Measurements from ENCODE around the gene LIMS2. TPM values are rescaled to one million over a fixed set of nuclear protein-coding genes. Genes with fewer than 3 reads are reported as not detected.

The LIMS2 gene
- polyA plus RNA-seq, 4 donors: 17.4 to 23.2 (median 20.9) TPM

GRCh38 chr2:127625572-127625951 is 49.8 kb downstream of the LIMS2 start:
- DNase-seq (ENCODE audit: low read depth in 4 of 4, low spot score in 2 of 4): no peak

- DNase-seq (ENCODE audit: low read depth in 4 of 4, low spot score in 2 of 4): no peak
Measured at GRCh38 chr2:127624756-127625571, 50.4 kb downstream of the LIMS2 start.

GRCh38 chr2:127624320-127624755 is 51.0 kb downstream of the LIMS2 start:
- no peak for DNase-seq (ENCODE audit: low read depth in 4 of 4, low spot score in 2 of 4)

DNA sequence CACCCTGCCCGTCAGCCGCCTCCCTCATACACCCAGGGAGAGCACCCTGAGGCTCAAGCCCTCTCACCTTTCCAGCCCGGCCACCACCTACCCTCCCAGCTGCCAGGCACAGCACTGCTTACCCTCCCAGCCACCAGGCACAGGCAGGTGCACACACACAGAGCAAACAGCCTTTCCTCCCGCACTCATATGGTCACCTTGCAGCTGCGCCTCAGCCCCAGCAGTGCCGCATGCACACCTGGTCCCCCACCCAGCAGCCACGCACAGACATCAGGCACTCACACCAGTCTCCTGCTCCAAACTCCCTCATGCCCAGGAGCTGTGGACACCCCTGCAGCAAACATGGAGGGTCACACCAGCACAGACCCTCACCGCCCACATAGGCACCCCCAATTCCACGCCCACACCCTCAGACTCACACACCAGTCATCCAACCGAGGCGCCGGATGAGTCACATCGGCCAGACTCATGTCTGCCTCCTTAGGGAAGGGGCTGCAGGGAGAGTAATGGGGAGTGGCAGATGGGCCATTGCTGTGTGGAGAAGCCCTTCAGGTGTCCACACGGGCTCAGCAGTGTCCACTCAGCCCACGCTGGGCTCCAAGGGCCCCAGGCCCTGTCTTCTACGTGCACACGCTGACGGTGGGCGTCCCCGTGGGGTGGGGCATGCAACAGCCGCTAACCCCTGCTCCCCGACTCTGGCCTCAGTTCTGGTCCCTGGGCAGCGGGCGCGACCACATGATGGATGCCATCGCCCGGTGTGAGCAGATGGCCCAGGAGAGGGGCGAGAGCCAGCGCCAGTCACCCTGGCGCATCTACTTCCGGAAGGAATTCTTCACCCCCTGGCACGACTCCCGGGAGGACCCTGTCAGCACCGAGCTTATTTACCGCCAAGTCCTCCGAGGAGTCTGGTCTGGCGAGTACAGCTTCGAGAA is 51.7 kb downstream of the LIMS2 start:
- no peak for DNase-seq (ENCODE audit: low read depth in 4 of 4, low spot score in 2 of 4)

DNA sequence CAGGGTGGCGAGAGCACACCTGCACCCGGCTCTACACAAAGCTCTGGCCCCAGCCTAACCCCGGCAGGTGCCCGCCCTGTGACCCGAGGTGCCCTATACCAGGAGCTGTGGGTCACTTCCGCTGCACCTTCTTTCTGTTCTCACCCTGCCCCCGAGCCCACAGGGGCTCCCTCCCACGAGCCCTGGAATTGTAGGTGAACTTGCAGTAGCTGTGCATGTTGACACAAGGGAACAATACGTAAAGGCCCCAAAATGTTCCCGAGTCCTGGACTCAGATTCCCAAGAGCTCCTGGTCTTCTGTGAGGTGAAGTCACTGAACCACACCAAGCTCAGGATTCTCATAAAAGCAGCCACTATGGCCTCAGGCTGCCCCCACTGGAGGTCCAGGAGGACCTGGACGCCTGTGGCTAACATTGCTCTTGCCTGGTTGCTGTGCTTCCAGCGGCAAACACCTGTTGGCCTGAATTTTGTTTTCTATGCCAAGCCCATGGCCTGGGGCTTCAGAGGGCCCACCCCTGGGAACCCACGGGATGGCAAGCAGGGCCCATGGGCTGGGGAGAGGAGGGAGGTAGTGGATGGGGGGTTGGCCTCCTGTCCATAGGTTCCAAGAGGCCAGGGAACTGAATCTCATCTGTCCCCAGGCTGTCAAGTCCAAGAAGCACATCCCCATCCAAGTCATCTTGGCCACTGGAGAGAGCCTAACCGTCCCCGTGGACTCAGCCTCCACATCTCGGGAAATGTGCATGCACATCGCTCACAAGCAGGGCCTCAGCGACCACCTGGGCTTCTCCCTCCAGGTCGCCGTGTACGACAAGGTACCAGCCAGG is 52.6 kb downstream of the LIMS2 start:
- no peak for DNase-seq (ENCODE audit: low read depth in 4 of 4, low spot score in 2 of 4)

DNA sequence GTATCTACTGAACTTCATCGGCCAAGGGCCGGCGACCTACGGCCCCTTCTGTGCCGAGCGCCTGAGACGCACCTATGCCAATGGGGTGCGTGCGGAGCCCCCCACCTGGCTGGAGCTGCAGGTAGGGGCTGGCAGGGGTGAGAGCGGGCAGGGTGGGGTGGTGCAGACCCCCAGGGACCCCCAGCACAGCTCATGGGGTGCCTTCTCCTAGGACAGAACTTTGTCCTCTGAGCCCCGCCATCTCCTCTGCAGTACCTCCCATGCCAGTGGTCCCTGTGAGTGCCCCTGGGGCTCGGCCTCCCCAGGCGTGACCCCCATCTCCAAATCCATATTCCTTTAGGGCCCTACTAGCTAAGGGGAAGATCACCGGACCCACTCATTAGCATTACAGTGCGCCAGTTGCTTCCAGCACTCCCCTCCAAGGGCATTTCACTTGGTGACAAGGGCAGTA is 53.3 kb downstream of the LIMS2 start:
- DNase-seq (ENCODE audit: low read depth in 4 of 4, low spot score in 2 of 4): no peak

GRCh38 chr2:127620866-127621265 is 54.5 kb downstream of the LIMS2 start:
- DNase-seq (ENCODE audit: low read depth in 4 of 4, low spot score in 2 of 4): no peak

DNA sequence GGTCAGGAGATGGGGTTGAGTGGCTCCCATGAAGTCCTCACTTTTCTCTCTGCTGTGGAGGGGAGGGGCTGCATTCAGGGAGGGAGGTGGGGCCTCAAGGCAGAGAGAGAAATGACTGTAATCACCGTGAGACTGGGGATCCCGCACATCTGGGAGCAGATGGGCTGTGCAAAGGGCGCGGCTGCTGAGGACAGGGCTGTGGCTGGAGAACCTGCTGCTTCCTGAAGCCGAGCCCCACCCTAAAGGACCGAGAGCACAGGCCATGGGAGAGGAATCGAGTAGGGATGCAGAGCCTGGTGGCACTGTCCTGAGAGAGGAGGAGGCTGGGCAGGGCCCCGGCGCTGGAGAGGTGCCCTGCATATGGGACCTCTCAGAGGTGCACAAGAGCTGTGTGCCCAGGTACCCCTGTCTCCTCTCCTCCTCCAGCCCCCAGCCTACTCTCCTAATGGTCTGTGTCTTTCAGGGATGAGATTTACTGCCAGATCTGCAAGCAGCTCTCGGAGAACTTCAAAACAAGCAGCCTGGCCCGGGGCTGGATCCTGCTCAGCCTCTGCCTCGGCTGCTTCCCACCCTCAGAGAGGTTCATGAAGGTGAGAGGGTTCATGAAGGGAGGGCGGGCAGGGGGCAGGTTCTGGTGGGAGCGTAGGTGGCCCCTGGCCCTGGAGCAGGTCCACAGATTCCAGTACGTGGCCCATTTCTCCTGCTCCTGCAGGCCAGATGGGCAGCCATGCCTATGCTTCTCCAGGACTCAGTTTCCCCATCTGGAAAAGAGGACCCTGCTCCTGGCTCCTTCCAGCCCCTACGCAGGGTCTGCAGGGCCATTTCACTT is 55.2 kb downstream of the LIMS2 start:
- DNase-seq (ENCODE audit: low read depth in 4 of 4, low spot score in 2 of 4): no peak

DNA sequence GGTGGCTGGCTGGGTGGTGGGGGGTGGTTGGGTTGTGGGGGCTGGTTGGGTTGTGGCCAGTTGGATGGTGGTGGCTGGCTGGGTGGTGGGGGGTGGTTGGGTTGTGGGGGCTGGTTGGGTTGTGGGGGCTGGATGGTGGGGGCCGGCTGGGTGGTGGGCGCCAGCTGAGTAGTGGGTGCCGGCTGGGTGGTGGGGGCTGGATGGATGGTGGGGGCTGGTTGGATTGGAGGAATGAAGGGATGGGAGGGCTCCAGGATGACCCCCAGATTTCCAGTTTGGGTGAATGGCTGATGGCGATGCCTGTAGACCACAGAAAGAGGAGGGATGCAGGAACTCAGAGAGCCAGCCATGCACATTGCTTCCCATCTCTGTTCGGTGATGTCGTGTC is 56.1 kb downstream of the LIMS2 start:
- DNase-seq (ENCODE audit: low read depth in 4 of 4, low spot score in 2 of 4): no peak

- DNase-seq (ENCODE audit: low read depth in 4 of 4, low spot score in 2 of 4): no peak
Measured at GRCh38 chr2:127618551-127619202, 56.7 kb downstream of the LIMS2 start.

GRCh38 chr2:127615511-127616166 is 59.7 kb downstream of the LIMS2 start:
- DNase-seq (ENCODE audit: low read depth in 4 of 4, low spot score in 2 of 4): no peak

DNA sequence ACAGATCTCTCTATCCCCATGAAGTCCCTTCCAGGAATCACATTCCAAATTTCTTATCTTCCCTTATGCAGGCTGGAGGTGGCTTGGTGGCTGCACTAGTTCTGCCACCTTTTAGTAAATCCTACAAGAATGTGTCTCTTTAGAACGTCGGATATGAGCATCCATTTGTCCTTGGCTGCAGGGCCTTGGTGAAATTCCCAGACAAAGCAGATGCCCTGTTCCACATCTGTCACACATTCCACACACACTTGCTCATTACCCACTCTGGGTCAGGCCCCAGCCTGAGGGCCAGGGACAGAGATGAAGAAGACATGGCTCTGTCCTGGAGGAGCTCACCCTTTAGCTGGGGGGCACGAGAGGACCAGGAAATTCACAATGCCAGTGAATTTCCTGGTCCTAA is 60.6 kb downstream of the LIMS2 start:
- no peak for DNase-seq (ENCODE audit: low read depth in 4 of 4, low spot score in 2 of 4)

DNA sequence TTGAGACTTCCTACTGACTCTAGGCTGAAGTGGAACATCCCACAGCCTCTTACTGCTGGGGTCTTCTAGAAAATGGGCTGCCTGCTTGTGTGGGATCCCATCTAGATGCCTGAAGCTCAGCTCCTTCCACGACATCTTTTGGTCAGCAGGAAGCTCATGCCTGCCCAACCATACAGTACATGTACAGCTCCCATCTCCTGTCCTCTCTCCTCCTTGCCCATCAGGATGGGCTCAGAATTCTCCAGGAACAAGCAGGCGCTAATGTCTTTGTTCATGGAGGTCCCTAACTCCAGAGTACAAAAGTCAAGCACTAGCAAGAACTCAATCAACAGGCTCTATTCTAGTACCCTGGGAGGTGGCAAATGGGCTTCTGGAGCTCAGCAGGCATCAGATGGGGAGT is 61.1 kb downstream of the LIMS2 start:
- DNase-seq (ENCODE audit: low read depth in 4 of 4, low spot score in 2 of 4): no peak

DNA sequence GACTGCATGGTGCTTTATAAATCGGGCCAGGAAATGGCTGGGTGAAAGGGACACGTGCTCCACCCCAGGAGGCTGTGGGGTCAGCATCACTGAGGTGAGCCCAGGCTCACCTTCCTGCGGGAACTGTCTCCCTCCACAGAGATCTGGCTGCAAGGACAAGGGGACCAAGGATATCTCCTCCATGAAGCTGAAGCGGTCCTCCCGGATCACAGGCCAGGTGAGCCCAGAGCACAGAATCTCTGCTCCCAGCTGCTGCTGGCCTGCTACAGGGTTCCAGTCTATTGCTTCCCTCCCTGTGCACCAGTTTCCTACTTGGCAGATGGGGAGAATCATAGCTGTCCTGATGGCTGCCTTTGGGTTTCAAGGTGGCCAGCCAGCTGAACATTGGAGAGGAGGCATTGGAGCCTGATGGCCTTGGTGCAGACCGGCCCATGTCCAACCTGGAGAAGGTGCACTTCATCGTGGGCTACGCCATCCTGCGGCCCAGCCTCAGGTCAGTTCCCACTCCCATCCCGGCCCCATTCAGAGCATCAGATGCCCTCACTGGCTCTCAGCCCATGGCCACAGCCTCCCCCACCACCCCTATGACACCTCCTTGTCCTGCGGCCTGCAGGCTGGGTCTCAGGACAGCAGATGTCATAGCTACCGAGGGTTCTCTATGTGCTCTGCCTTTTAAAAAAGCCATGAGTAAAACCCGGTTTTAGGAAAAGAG is 63.1 kb downstream of the LIMS2 start:
- DNase-seq (ENCODE audit: low read depth in 4 of 4, low spot score in 2 of 4): no peak

DNA sequence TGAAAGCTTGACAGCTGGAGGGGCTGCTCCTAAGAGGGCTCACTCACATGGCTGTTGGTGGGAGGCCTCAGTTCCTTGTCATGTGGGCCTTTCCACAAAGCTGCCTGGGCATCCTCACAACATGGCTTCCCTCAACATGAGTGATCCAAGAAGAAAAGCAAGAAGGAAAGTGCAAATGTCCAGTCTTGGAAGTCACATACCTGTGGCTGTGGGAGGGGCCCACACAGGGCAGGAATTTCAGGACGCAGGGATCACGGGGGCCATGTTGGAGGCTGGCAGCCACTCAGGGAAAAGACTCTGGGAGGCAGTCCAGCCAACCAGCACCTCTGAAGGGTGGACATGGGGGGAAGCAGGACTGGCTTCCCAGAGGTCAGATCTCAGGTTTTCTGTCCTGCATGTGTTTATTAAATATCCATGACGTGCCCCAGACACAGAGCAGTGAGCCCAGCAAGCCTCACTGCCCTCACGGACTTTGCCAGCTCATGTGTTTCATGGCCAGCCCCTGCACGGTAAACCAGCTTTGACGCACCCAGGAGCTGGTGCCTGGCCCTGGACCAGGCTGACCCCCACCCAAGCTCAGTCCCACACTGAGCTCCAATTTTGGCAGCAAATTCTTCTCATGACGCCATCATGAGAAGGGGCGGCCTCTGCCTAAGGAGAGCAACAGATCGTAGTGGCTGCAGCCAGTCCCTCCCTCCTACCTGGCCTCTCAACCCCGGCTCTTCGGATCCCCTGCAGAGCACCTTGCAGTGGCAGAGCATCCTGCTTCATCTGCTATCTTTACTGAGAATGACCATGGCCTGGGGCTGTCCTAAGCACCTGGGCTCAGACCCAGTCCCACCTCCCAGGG is 64.0 kb downstream of the LIMS2 start:
- DNase-seq (ENCODE audit: low read depth in 4 of 4, low spot score in 2 of 4): no peak

DNA sequence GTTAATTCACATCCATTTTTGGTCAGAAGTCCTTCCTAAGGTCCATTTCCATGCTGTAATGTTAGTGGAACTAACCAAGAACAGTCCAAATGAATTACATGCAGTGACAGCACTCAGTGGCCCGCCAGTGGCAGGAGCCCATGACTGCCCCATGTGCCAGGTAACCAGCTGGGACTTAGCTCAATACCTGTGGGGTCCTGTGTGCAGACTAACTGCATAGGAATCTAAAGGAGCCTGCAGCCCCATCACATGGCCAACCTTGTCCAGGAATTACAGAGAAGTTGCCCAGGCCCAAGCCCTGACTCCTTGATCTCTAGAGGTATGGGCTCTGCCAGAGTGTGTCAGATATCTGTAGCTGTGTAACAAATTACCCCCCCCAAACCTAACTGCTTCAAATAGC is 64.8 kb downstream of the LIMS2 start:
- no peak for DNase-seq (ENCODE audit: low read depth in 4 of 4, low spot score in 2 of 4)

- DNase-seq (ENCODE audit: low read depth in 4 of 4, low spot score in 2 of 4): no peak
Measured at GRCh38 chr2:127609818-127610217, 65.5 kb downstream of the LIMS2 start.
